ENCODE measurements around the gene WWP2. TPM values are rescaled to one million over a fixed set of nuclear protein-coding genes. Genes with fewer than 3 reads are reported as not detected.

WWP2 gene
- total RNA-seq, 1 donor: 42.0 TPM

GRCh38 chr16:69924041-69924775, 162.1 kb downstream of the WWP2 start:
- no peak for DNase-seq (ENCODE audit: low read depth in 2 of 3, low spot score in 2 of 3)

- DNase-seq (ENCODE audit: low read depth in 2 of 3, low spot score in 2 of 3): no peak
These were observed 162.7 kb downstream of the WWP2 start for GRCh38 chr16:69924777-69925191.

- DNase-seq (ENCODE audit: low read depth in 2 of 3, low spot score in 2 of 3): no peak
These were observed 163.2 kb downstream of the WWP2 start for GRCh38 chr16:69925311-69925710.

- DNase-seq (ENCODE audit: low read depth in 2 of 3, low spot score in 2 of 3): no peak
These were observed 164.1 kb downstream of the WWP2 start for GRCh38 chr16:69926241-69926640.

GRCh38 chr16:69927056-69927757, 165.1 kb downstream of the WWP2 start:
- no peak for DNase-seq (ENCODE audit: low read depth in 2 of 3, low spot score in 2 of 3)

- DNase-seq (ENCODE audit: low read depth in 2 of 3, low spot score in 2 of 3): no peak
These were observed 166.8 kb downstream of the WWP2 start for GRCh38 chr16:69928856-69929400.

GRCh38 chr16:69929480-69929879, 167.3 kb downstream of the WWP2 start:
- no peak for DNase-seq (ENCODE audit: low read depth in 2 of 3, low spot score in 2 of 3)

- DNase-seq (ENCODE audit: low read depth in 2 of 3, low spot score in 2 of 3): peak; percentile 9 to 78 (median 51)
These were observed 168.1 kb downstream of the WWP2 start for GRCh38 chr16:69930117-69930776.

- no peak for DNase-seq (ENCODE audit: low read depth in 2 of 3, low spot score in 2 of 3)
These were observed 169.5 kb downstream of the WWP2 start for GRCh38 chr16:69931631-69932030.

- no peak for DNase-seq (ENCODE audit: low read depth in 2 of 3, low spot score in 2 of 3)
These were observed 170.1 kb downstream of the WWP2 start for GRCh38 chr16:69932228-69932627.

- DNase-seq (ENCODE audit: low read depth in 2 of 3, low spot score in 2 of 3): peak in 2 of 3 donors; percentile 3 to 19
These were observed 170.7 kb downstream of the WWP2 start for GRCh38 chr16:69932691-69933392.

GRCh38 chr16:69934044-69934443, 171.9 kb downstream of the WWP2 start:
- DNase-seq (ENCODE audit: low read depth in 2 of 3, low spot score in 2 of 3): no peak

- DNase-seq (ENCODE audit: low read depth in 2 of 3, low spot score in 2 of 3): no peak
These were observed 172.6 kb downstream of the WWP2 start for GRCh38 chr16:69934751-69935150.

- DNase-seq (ENCODE audit: low read depth in 2 of 3, low spot score in 2 of 3): no peak
These were observed 173.2 kb downstream of the WWP2 start for GRCh38 chr16:69935278-69935711.

GRCh38 chr16:69935740-69936139, 173.6 kb downstream of the WWP2 start:
- DNase-seq (ENCODE audit: low read depth in 2 of 3, low spot score in 2 of 3): no peak

GRCh38 chr16:69936252-69936651, 174.1 kb downstream of the WWP2 start:
- DNase-seq (ENCODE audit: low read depth in 2 of 3, low spot score in 2 of 3): no peak

- DNase-seq (ENCODE audit: low read depth in 2 of 3, low spot score in 2 of 3): no peak
These were observed 174.6 kb downstream of the WWP2 start for GRCh38 chr16:69936751-69937211.

GRCh38 chr16:69937465-69937951, 175.4 kb downstream of the WWP2 start:
- DNase-seq (ENCODE audit: low read depth in 2 of 3, low spot score in 2 of 3): no peak

GRCh38 chr16:69938981-69939820, 177.1 kb downstream of the WWP2 start:
- no peak for DNase-seq (ENCODE audit: low read depth in 2 of 3, low spot score in 2 of 3)

All from hematopoietic multipotent progenitor cell (in vitro differentiated cells).